AG04450 (cell line): ENCODE results near the gene OGFRL1. TPM values are rescaled to one million over a fixed set of nuclear protein-coding genes. Genes with fewer than 3 reads are reported as not detected.

Source experiments
- CTCF ChIA-PET: fragments of 300-600, 350-600 bp; formaldehyde crosslinking; extraction: SDS; loops from one replicate; lab custom pipeline; 2022; ENCODE audit warnings: antibody characterized with exemption, inconsistent platforms; lab: Charles Lee
- POLR2A ChIA-PET: fragments of 350-600 bp; formaldehyde crosslinking; extraction: SDS; loops from one replicate; lab custom pipeline; 2021; ENCODE audit warnings: antibody characterized with exemption, inconsistent platforms; lab: Yijun Ruan, JAX
- DNase-seq: peaks from one replicate; pipeline ENCODE4 v3.0.0-alpha.2; 2011; ENCODE audit warnings: low read depth, low spot score
- H3K27ac ChIP-seq: one replicate; pipeline ENCODE4 v1.5.1; 2012; ENCODE audit warnings: low read depth, low read length, control low read depth
- H3K27me3 ChIP-seq: one replicate; pipeline ENCODE4 v1.6.0; 2012; ENCODE audit warnings: low read length; ENCODE audit not compliant: control insufficient read depth, insufficient read depth
- H3K4me3 ChIP-seq: 2 replicates; pipeline ENCODE4 v1.5.1; 2011; ENCODE audit warnings: mild to moderate bottlenecking, low read depth, low read length, control low read depth
- H3K9me3 ChIP-seq: 2 replicates; pipeline ENCODE4 v1.5.1; 2012; ENCODE audit warnings: low read length; ENCODE audit not compliant: control insufficient read depth, insufficient read depth
- CTCF ChIP-seq: IDR thresholded peaks from 2 replicates; pipeline ENCODE4 v1.5.1; 2011; ENCODE audit warnings: low read depth, low read length, control low read depth, inconsistent platforms
- polyA plus RNA-seq: library from polyadenylated mRNA; depleted of rRNA; stranded (reverse); fragments of >200 nt; gene quantifications from 2 replicates; pipeline ENCODE4 v1.2.3, GENCODE V29; 2011

OGFRL1 gene
- polyA plus RNA-seq, 1 experiment: 16.6 TPM

GRCh38 chr6:71268735-71269437 is 19.7 kb upstream of the OGFRL1 start:
- peaks cover 11% of the 10 kb centered on the region for H3K9me3 ChIP-seq
- TF ChIP-seq CTCF: no peak
- no peak overlapping the region for H3K4me3 ChIP-seq
- no peak for DNase-seq
- ChIA-PET CTCF (no interaction called here), POLR2A (interaction anchor here (0.8 kb wide), 1 partner anchor 18 kb away, joined by 5 read pairs; no protein-coding TSS in a partner anchor)
- H3K27ac ChIP-seq: no peak overlapping the region
- H3K27me3 ChIP-seq: no peaks in the 10 kb centered on the region

GRCh38 chr6:71277926-71278600 is 10.5 kb upstream of the OGFRL1 start:
- H3K4me3 ChIP-seq: no peak overlapping the region
- TF ChIP-seq CTCF: no peak
- no peak for DNase-seq
- ChIA-PET POLR2A (no interaction called here), CTCF (no interaction called here)
- no peaks in the 10 kb centered on the region for H3K27me3 ChIP-seq
- no peaks in the 10 kb centered on the region for H3K9me3 ChIP-seq
- H3K27ac ChIP-seq: no peak overlapping the region

GRCh38 chr6:71279321-71279720 is 9.3 kb upstream of the OGFRL1 start:
- Histone ChIP-seq H3K27me3 (no peaks in the 10 kb centered on the region), H3K4me3 (no peak overlapping the region), H3K27ac (no peak overlapping the region), H3K9me3 (no peaks in the 10 kb centered on the region)
- CTCF ChIA-PET: interaction anchor here (1.0 kb wide), 1 partner anchor 10 kb away, joined by 8 read pairs; the partner anchor contains the start of gene OGFRL1
- POLR2A ChIA-PET: no interaction called here
- no peak for TF ChIP-seq CTCF
- no peak for DNase-seq

- CTCF ChIA-PET: interaction anchor here (1.0 to 1.1 kb wide), 2 partner anchors 9 to 90 kb away, joined by 3 to 8 read pairs; partner anchors contain the start of gene OGFRL1
- POLR2A ChIA-PET: no interaction called here
- no peak for DNase-seq
Measured at GRCh38 chr6:71279740-71280139, 8.9 kb upstream of the OGFRL1 start.

More at GRCh38 chr6:71279740-71280139, 8.9 kb upstream of the OGFRL1 start:
- H3K27ac ChIP-seq: no peak overlapping the region
- no peak overlapping the region for H3K4me3 ChIP-seq
- no peaks in the 10 kb centered on the region for H3K9me3 ChIP-seq
- H3K27me3 ChIP-seq: no peaks in the 10 kb centered on the region
- TF ChIP-seq CTCF: no peak
